ENCODE measurements around the gene PSME1.

GRCh38 chr14:24167469-24168114, 31.6 kb downstream of the PSME1 start:
- TF ChIP-seq MAX (CRISPR knock-in tag; IDR thresholded peaks at IDR 0.05) (no peak), KAT7 (CRISPR knock-in tag; IDR thresholded peaks at IDR 0.05; ENCODE audit: borderline replicate concordance) (no peak), CTCF (IDR thresholded peaks at IDR 0.05) (no peak), FOXK1 (CRISPR knock-in tag; IDR thresholded peaks at IDR 0.05) (no peak)

Measured in WTC11 (cell line).